ENCODE measurements around the gene CXorf49.
"Not testable (repeated sequence)": the region's sequence is repeated elsewhere in the genome, so short reads cannot be mapped to it uniquely, and the experiment has no call there.

CXorf49 gene

DNA sequence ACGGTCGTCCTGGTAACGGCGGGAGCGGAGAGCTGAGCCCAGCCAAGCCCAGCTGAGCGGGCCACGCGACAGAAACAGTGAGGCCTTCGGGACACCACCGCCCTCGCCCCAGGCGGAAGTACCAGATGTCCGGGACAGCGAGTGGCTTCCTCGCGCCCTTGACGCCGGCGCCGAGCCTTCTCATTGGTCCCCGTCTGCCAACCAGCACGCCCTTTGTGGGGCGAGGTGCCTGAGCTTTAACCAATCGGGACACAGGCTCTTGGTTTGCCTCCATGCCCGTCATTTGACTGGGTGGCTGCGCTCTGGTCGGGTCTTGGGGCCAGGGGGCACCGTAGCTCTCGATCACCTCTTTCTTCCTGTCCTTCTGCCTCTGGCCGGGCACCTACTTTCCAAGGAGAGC is at the start of gene CXorf49:
Gene CXorf49, minus strand, starts transcription at position 101 of the 400 bp plus-strand sequence. CDS start 134 bp downstream, outside the sequence.
- not testable (repeated sequence) for DNase-seq (ENCODE audit: low spot score)

DNA sequence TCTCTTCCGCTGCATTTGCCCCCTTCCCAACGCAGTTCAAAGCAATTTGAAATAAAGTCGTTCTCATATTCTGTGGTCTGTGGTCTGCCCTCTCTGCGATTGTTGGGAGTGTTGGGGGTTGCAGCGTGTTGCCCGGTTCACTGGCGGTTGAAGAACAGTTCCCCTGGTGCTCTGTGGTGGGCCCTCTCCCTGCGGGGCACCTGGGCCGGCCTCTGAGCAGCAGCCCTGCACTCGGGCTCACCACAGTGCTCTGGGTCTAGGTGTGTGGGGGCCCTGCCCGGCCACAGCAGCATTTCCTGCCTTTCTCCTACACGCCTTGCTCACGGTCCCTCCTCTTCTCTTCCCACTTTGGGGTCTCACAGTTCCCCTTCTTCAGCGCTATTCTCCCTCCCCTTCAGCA is 49.0 kb upstream of the CXorf49 start:
- not testable (repeated sequence) for DNase-seq (ENCODE audit: low spot score)

DNA sequence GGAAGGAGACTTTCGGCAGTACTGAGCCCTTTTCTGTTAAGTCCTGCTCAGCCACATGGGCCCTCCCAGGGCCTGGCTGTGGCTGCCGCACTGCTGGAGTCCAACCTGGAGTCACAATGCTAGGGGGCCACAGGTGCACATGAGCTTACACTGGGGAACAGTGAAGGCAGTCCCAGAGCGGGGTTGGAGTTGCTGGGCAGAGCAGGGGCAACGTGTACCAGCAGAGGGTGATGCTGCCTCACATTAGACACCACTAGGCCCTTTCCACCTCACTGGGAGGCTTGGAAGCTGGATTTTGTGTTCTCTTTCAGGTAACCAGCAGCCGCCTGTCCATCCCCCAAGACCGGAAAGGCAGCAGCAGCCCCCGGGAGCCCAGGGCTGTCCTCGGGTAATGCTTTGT is 47.5 kb upstream of the CXorf49 start:
- DNase-seq (ENCODE audit: low spot score), result not testable (repeated sequence)

DNA sequence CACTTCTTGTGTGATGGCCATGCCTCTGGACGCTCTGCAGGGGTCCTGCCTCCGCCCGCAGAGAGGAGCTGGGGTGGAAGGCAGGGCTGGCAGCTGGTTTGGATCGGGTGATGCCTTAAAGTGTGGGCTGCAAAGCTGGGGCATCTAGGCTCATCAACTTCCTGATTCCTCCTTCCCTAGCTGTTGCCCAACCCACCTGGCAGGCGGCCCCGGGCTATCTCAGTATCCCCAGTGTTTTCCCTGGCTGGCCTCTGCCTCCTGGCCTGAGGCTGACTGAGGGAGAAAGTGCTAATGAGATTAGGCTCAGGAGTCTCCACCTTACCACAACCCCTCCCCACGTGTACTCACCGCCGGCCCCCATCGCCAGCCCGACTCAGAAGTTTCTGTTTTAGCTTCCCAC is 46.7 kb upstream of the CXorf49 start:
- not testable (repeated sequence) for DNase-seq (ENCODE audit: low spot score)

DNA sequence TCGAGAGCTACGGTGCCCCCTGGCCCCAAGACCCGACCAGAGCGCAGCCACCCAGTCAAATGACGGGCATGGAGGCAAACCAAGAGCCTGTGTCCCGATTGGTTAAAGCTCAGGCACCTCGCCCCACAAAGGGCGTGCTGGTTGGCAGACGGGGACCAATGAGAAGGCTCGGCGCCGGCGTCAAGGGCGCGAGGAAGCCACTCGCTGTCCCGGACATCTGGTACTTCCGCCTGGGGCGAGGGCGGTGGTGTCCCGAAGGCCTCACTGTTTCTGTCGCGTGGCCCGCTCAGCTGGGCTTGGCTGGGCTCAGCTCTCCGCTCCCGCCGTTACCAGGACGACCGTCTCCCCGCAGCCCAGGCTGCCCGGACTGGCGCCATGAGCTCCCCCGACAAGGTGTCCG is 45.0 kb upstream of the CXorf49 start, which contains the start of gene CXorf49B:
Gene CXorf49B, plus strand, starts transcription at position 301 of the 400 bp plus-strand sequence. Its CDS starts 75 bp downstream, at position 376.
- DNase-seq (ENCODE audit: low spot score), result not testable (repeated sequence)

DNA sequence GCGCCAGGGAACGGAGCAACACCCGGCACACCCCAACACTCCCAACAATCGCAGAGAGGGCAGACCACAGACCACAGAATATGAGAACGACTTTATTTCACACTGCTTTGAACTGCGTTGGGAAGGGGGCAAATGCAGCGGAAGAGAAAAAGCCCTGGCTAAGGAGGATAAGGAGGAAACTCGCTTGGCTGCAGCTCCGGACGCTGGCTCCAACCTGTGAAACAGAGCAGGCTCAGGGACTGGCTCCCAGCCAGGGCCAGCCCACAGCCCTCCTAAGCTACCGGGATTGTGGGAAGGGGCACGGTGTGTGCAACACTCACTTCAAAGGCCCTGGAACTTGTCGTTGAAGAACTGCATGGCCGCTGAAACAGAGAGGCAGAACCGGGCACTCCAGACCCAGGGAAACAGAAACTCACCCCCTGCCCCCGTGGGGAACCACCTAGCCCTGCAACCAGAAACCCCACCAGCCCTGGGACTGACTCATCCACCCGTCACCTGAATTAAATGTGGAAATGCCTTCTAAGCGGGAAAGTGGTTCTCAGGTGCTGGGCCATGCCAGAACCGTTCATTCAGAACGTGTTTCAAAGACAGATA is 42.7 kb upstream of the CXorf49 start:
- not testable (repeated sequence) for DNase-seq (ENCODE audit: low spot score)

DNA sequence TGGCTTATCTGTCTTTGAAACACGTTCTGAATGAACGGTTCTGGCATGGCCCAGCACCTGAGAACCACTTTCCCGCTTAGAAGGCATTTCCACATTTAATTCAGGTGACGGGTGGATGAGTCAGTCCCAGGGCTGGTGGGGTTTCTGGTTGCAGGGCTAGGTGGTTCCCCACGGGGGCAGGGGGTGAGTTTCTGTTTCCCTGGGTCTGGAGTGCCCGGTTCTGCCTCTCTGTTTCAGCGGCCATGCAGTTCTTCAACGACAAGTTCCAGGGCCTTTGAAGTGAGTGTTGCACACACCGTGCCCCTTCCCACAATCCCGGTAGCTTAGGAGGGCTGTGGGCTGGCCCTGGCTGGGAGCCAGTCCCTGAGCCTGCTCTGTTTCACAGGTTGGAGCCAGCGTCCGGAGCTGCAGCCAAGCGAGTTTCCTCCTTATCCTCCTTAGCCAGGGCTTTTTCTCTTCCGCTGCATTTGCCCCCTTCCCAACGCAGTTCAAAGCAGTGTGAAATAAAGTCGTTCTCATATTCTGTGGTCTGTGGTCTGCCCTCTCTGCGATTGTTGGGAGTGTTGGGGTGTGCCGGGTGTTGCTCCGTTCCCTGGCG is 2.3 kb upstream of the CXorf49 start:
- DNase-seq (ENCODE audit: low spot score), result not testable (repeated sequence)

DNA sequence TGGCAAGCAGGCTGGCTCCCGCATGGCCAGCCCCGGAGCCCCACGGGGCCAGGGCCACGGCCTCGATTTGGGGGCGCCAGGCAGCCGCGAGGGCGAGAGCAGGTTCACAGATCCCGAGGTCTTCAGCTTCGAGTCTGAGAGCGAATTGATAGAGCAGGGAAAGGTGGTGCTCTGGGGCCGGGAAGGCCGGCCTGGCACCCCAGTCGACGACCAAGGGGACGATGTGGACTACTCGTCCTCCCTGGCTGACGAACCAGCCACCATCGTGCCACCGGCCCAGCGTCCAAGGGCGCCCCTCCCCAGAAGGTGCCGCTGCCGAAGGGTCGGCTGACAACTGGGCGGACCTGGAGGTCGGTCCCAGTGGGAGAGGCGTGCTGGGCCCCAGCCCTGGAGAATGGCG is 1.1 kb upstream of the CXorf49 start:
- DNase-seq (ENCODE audit: low spot score), result not testable (repeated sequence)

DNA sequence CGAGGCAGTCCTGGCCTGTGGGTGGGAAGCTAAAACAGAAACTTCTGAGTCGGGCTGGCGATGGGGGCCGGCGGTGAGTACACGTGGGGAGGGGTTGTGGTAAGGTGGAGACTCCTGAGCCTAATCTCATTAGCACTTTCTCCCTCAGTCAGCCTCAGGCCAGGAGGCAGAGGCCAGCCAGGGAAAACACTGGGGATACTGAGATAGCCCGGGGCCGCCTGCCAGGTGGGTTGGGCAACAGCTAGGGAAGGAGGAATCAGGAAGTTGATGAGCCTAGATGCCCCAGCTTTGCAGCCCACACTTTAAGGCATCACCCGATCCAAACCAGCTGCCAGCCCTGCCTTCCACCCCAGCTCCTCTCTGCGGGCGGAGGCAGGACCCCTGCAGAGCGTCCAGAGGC is 1.8 kb downstream of the CXorf49 start:
- DNase-seq (ENCODE audit: low spot score), result not testable (repeated sequence)

DNA sequence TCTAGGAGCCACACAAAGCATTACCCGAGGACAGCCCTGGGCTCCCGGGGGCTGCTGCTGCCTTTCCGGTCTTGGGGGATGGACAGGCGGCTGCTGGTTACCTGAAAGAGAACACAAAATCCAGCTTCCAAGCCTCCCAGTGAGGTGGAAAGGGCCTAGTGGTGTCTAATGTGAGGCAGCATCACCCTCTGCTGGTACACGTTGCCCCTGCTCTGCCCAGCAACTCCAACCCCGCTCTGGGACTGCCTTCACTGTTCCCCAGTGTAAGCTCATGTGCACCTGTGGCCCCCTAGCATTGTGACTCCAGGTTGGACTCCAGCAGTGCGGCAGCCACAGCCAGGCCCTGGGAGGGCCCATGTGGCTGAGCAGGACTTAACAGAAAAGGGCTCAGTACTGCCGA is 2.5 kb downstream of the CXorf49 start:
- DNase-seq (ENCODE audit: low spot score), result not testable (repeated sequence)

DNA sequence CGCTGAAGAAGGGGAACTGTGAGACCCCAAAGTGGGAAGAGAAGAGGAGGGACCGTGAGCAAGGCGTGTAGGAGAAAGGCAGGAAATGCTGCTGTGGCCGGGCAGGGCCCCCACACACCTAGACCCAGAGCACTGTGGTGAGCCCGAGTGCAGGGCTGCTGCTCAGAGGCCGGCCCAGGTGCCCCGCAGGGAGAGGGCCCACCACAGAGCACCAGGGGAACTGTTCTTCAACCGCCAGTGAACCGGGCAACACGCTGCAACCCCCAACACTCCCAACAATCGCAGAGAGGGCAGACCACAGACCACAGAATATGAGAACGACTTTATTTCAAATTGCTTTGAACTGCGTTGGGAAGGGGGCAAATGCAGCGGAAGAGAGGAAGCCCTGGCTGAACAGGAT is 4.0 kb downstream of the CXorf49 start:
- not testable (repeated sequence) for DNase-seq (ENCODE audit: low spot score)

DNA sequence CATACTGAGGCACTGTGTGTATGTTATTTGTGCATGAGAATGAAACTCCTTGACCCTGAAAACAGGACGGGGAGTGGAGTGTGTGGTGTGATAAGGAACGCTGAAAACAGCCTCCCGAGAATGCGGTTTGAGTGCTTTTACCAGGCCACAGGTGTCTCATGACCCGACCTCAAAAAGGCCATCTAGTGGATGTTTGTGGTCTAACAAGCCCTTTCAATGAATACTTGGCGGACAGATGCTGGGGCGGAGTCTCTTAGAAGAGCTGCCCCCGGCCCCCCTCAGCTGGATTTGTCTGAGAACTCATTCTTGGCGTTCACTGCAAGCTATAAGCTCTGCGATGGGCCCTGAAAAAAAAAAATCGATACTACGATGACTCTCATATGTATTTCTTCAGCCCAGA is 15.2 kb downstream of the CXorf49 start:
- not testable (repeated sequence) for DNase-seq (ENCODE audit: low spot score)

DNA sequence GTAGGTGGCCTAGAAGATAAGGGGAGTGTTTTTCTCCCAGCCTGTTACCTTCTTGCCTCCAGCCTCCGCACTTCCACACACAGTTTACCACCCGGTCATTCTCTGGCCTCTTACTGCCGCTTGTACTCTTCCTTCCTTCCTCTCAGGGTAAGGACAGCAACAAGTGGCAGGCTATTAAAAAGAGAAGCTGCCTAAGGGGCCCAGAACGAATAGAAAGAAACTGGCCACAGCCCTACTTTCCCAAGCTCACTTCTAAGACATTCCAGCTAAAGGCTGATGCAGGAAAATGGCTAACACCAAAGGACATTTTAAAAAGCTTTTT is 19.1 kb downstream of the CXorf49 start:
- DNase-seq (ENCODE audit: low spot score), result not testable (repeated sequence)

DNA sequence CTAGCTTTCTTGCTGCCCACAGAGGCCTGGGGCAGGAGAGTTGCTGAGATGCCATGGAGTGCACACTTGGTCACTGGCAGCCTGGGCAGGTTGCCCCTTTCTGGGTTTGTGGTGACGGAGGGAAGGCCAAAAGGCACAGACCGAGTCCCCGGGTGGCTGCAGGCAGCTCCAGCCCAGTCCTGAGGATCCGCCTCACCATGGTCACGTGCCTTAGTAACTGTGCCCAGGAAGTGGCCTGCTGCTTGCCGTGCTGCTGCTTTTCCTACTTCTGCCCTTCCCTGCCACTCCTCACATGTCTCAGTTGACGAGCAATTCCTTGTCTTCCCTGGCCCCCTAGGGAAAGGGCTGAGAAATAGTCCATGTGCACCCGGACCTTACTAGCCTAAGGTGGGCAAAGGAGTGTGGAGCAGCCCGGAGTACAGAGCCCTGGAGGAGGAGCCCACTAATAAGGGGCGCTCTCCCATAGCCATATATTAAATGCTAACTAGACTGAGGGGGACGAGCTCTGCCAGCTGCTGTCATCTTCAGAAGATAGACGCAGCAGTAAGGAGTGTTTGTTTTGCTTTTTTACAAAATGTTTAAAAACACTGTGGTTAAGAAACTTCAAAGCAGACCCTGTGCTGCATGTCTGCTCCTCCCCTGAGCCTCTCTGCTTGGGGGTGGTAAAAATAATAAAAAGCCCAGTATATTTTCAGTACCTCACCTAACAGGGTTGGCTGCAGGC is 19.6 kb downstream of the CXorf49 start:
- DNase-seq (ENCODE audit: low spot score), result not testable (repeated sequence)

DNA sequence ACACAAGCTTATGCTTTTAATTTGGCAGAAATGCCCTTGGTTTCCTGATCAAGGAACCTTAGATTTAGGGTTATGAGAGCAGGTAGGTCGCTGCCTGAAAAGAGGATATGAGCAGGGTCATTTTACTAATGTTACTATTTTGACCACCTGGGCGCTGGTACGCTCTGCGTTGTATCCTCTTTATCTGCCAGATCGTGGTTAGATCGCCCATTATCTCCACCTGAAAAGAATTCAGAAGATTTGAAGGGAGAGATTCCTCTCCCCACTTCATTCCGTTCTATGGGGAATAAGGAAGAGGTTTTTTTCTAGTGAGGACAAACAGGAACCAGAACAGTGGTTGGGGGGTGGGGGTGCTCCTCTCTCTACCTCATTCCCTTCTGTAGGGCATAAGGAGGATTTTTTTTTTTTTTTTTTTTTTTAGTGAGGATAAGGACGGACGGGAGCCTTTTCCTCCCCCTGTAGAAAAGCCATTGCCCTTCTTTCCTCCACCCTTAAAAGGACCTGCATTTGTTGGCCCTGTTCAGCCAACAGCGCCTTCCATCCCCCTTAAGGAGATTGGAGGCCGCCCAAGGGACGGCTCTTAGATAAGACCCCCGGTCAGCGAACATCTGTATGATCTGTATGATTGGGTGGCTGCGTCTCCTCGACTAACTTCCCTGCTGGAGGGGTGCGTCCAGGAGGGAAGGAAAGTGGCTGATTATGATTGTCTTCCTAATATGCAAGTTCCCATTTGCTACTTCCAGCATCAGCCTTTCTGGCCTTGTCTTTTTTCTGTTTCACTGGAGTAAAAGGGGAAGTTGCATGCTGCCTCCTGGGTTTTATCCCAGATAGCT is 20.4 kb downstream of the CXorf49 start:
- DNase-seq (ENCODE audit: low spot score), result not testable (repeated sequence)

DNA sequence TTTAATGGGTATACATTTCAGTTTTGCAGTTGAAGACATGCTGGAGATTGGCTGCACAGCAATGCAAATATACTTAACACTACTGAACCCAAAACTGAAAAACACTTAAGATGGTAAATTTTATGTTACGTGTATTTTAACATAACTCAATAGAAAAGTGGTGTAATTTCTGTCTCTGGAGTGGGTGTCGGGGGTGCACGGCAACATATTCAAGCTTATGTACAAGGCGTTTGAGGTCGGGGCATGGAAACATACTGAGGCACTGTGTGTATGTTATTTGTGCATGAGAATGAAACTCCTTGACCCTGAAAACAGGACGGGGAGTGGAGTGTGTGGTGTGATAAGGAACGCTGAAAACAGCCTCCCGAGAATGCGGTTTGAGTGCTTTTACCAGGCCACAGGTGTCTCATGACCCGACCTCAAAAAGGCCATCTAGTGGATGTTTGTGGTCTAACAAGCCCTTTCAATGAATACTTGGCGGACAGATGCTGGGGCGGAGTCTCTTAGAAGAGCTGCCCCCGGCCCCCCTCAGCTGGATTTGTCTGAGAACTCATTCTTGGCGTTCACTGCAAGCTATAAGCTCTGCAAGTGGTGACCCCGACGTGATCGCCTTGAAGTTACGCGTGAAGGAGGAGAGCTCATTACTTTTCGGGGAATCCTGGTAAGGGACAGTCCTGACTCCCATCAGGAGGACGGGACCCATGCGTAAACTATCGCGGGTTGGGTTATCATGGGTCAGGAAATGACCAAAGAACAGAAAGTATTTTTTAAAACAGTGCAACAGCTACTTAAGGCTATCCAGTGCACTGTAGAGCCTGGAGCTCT is 21.2 kb downstream of the CXorf49 start:
- DNase-seq (ENCODE audit: low spot score), result not testable (repeated sequence)

DNA sequence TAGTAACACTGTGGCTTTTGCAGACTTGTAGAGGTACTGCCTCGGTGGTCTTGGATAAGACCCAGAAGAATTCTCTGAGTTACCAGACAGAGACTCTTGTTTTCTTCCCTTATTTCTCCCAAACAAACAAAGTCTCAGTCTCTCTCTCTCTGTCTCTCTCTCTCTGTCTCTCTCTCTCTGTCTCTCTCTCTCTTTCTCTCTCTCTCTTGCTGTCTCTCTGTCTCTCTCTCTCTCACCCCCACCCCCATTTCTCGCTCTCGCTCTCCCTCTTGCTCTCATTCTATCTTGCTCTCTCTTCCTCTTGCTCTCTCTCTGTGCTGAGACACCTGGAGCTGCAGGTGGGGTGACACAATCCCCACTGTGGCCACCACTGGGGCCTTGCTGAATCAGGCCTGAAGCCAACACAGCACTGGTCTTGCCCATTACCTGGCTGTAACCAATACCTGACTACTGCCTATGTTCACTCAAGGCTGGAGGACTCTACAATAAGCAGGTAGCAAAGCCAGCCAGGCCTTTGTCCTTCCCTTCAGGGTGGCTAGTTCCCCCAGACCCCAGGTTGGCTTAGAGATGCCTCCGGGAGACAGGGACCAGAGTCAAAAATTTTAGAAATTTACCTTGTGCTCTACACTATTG is 38.4 kb downstream of the CXorf49 start:
- no peak for DNase-seq (ENCODE audit: low spot score)

DNA sequence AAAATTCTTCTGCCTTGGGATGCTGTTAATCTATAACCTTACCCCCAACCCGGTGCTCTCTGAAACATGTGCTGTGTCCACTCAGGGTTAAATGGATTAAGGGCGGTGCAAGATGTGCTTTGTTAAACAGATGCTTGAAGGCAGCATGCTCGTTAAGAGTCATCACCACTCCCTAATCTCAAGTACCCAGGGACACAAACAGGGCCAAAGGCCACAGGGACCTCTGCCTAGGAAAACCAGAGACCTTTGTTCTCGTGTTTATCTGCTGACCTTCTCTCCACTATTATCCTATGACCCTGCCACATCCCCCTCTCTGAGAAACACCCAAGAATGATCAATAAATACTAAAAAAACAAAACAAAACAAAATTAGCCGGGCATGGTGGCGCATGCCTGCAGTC is 40.9 kb downstream of the CXorf49 start:
- DNase-seq (ENCODE audit: low spot score), result not testable (repeated sequence)

DNA sequence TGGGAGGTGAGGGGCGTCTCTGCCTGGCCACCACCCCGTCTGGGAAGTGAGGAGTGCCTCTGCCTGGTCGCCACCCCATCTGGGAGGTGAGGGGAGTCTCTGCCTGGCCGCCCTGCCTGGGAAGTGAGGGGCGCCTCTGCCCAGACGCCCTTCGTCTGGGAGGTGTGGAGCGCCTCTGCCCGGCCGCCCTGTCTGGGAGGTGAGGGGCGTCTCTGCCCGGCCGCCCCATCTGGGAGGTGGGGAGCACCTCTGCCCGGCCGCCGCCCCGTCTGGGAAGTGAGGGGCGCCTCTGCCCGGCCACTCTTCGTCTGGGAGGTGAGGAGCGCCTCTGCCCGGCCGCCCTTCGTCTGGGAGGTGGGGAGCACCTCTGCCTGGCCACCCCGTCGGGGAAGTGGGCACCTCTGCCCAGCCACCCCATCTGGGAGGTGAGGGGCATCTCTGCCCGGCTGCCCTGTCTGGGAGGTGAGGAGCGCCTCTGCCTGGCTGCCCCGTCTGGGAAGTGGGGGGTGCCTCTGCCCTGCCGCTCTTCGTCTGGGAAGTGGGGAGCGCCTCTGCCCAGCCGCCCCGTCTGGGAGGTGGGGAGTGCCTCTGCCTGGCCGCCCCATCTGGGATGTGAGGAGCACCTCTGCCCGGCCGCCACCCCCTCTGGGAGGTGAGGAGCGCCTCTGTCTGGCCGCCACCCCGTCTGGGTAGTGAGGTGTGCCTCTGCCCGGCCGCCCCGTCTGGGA is 41.9 kb downstream of the CXorf49 start:
- DNase-seq (ENCODE audit: low spot score), result not testable (repeated sequence)

DNA sequence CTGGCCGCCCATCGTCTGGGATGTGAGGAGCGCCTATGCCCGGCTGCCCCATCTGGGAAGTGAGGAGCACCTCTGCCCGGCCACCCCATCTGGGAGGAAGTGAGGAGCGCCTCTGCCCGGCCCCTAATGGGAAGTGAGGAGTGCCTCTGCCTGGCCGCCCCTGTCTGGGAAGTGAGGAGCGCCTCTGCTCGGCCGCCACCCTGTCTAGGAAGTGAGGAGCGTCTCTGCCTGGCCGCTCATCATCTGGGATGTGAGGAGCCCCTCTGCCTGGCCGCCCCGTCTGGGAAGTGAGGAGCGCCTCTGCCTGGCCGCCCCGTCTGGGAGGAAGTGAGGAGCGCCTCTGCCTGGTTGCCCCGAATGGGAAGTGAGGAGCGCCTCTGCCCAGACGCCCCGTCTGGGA is 42.4 kb downstream of the CXorf49 start:
- DNase-seq (ENCODE audit: low spot score), result not testable (repeated sequence)

Measured in activated CD4-positive, alpha-beta T cell treated with anti-CD3 and anti-CD28 coated beads, Interleukin-2, Interleukin-4, amounts not matched to agents 100 ng/mL and 50 ng/mL, durations not matched to agents 16 hours and 8 hours (primary cell).